IMR-90 (cell line): ENCODE measurements around the gene ME2. TPM values are rescaled to one million over a fixed set of nuclear protein-coding genes. Genes with fewer than 3 reads are reported as not detected.

Experiments used
- ATAC-seq: fragments of 200-7000 bp; cut with Tn5 transposase; 2 replicates; pipeline ENCODE4 v1.9.1; 2020; ENCODE audit warnings: low read depth, mild to moderate bottlenecking, moderate library complexity
- BruUV-seq: library from RNA; stranded (reverse); fragments of 400-500 nt; replicated peaks from 2 replicates; lab custom pipeline; 2021; lab: Mats Ljungman, UMichigan
- CTCF ChIA-PET: fragments of 300-600 bp; formaldehyde crosslinking; extraction: SDS; loops from one replicate; lab custom pipeline; 2021; ENCODE audit warnings: antibody characterized with exemption; lab: Yijun Ruan, JAX
- POLR2A ChIA-PET: fragments of 300-600 bp; sonication (Branson Sonifier 250); formaldehyde crosslinking; loops from one replicate; lab custom pipeline; 2022; ENCODE audit warnings: antibody characterized with exemption; ENCODE audit not compliant: unreplicated experiment; lab: Charles Lee
- DNase-seq: peaks from one replicate; pipeline ENCODE4 v3.0.0; 2013
- H2AFZ ChIP-seq: replicated peaks from 2 replicates; pipeline ENCODE3; 2013; ENCODE audit warnings: low read length, mild to moderate bottlenecking; ENCODE audit not compliant: poor library complexity
- H2AK5ac ChIP-seq: 2 replicates; pipeline ENCODE4 v1.6.1; 2013; ENCODE audit warnings: low read depth, low read length, inconsistent platforms
- H2AK9ac ChIP-seq: replicated peaks from 2 replicates; pipeline ENCODE3; 2013; ENCODE audit warnings: mild to moderate bottlenecking, low read depth, low read length, moderate library complexity; ENCODE audit not compliant: poor library complexity
- H2BK120ac ChIP-seq: 2 replicates; pipeline ENCODE4 v1.6.1; 2013; ENCODE audit warnings: low read depth, low read length, inconsistent platforms
- H2BK15ac ChIP-seq: 3 replicates; pipeline ENCODE4 v1.6.1; 2013; ENCODE audit warnings: low read depth, low read length, inconsistent platforms
- H2BK20ac ChIP-seq: 2 replicates; pipeline ENCODE4 v1.6.1; 2013; ENCODE audit warnings: low read depth, mild to moderate bottlenecking, inconsistent platforms, low read length, moderate library complexity
- H2BK5ac ChIP-seq: 2 replicates; pipeline ENCODE4 v1.6.1; 2013; ENCODE audit warnings: mild to moderate bottlenecking, low read depth, low read length, inconsistent platforms; ENCODE audit not compliant: poor library complexity, severe bottlenecking
- H3K14ac ChIP-seq: replicated peaks from 2 replicates; pipeline ENCODE4 v1.6.1; 2013; ENCODE audit warnings: low read depth, low read length, inconsistent platforms
- H3K18ac ChIP-seq: 2 replicates; pipeline ENCODE4 v1.6.1; 2013; ENCODE audit warnings: low read depth, low read length, control low read depth
- H3K23ac ChIP-seq: 2 replicates; pipeline ENCODE4 v1.6.1; 2013; ENCODE audit warnings: low read depth, low read length, inconsistent platforms
- H3K27ac ChIP-seq: 2 replicates; pipeline ENCODE4 v1.5.1; 2013; ENCODE audit warnings: mild to moderate bottlenecking, control low read depth, low read length; ENCODE audit not compliant: insufficient read depth
- H3K27me3 ChIP-seq: 2 replicates; pipeline ENCODE4 v1.6.1; 2013; ENCODE audit warnings: low read length; ENCODE audit not compliant: control insufficient read depth, insufficient read depth
- H3K36me3 ChIP-seq: 2 replicates; pipeline ENCODE4 v1.6.1; 2013; ENCODE audit warnings: low read length, mixed read lengths; ENCODE audit not compliant: control insufficient read depth, insufficient read depth
- H3K4ac ChIP-seq: 2 replicates; pipeline ENCODE4 v1.6.1; 2013; ENCODE audit warnings: low read depth, low read length, inconsistent platforms
- H3K4me1 ChIP-seq: 2 replicates; pipeline ENCODE4 v1.6.1; 2013; ENCODE audit warnings: low read length, mixed read lengths; ENCODE audit not compliant: control insufficient read depth, insufficient read depth
- H3K4me2 ChIP-seq: 2 replicates; pipeline ENCODE4 v1.6.1; 2013; ENCODE audit warnings: low read depth, mild to moderate bottlenecking, control low read depth, low read length, moderate library complexity
- H3K4me3 ChIP-seq: 2 replicates; pipeline ENCODE4 v1.5.1; 2013; ENCODE audit warnings: low read depth, mild to moderate bottlenecking, control low read depth, low read length, moderate library complexity; ENCODE audit not compliant: insufficient read depth
- H3K56ac ChIP-seq: 2 replicates; pipeline ENCODE4 v1.6.1; 2013; ENCODE audit warnings: low read length, inconsistent platforms; ENCODE audit not compliant: insufficient read depth; ENCODE audit errors: extremely low read depth
- H3K79me1 ChIP-seq, 2 experiments: 2 replicates each; pipeline ENCODE4 v1.6.1; 2013; ENCODE audit warnings: low read length in 2 of 2, inconsistent platforms in 1 of 2, low read depth in 1 of 2
- H3K9ac ChIP-seq: 2 replicates; pipeline ENCODE4 v1.6.1; 2013; ENCODE audit warnings: low read depth, low read length, control low read depth
- H3K9me1 ChIP-seq: 2 replicates; pipeline ENCODE4 v1.6.1; 2013; ENCODE audit warnings: low read length, inconsistent platforms; ENCODE audit not compliant: insufficient read depth
- H3K9me3 ChIP-seq: 2 replicates; pipeline ENCODE4 v1.6.1; 2013; ENCODE audit warnings: low read length; ENCODE audit not compliant: control insufficient read depth, insufficient read depth
- H4K20me1 ChIP-seq: 2 replicates; pipeline ENCODE4 v1.6.1; 2013; ENCODE audit warnings: low read length, inconsistent platforms; ENCODE audit not compliant: insufficient read depth
- H4K5ac ChIP-seq: 2 replicates; pipeline ENCODE4 v1.6.1; 2013; ENCODE audit warnings: mild to moderate bottlenecking, low read depth, low read length, control low read depth
- H4K8ac ChIP-seq, 2 experiments: 2 replicates each; pipeline ENCODE4 v1.6.1; 2013; ENCODE audit warnings: low read depth in 2 of 2, low read length in 2 of 2, control low read depth in 1 of 2, inconsistent platforms in 1 of 2
- H4K91ac ChIP-seq: 2 replicates; pipeline ENCODE4 v1.6.1; 2013; ENCODE audit warnings: low read depth, low read length, inconsistent platforms; ENCODE audit not compliant: insufficient read depth
- BHLHE40 ChIP-seq: fragments of 150-350 bp; IDR thresholded peaks from 2 replicates; pipeline ENCODE4 v1.6.1; 2016; ENCODE audit warnings: mild to moderate bottlenecking, low read depth, low read length
- CEBPB ChIP-seq: IDR thresholded peaks from 2 replicates; pipeline ENCODE4 v1.6.1; 2012; ENCODE audit warnings: low read depth, low read length, improper control_type of control experiment
- CHD1 ChIP-seq: IDR thresholded peaks from 2 replicates; pipeline ENCODE4 v1.6.1; 2012; ENCODE audit warnings: low read depth, low read length, improper control_type of control experiment
- FOS ChIP-seq: fragments of 150-350 bp; IDR thresholded peaks from 2 replicates; pipeline ENCODE4 v1.6.1; 2016; ENCODE audit warnings: low read depth, low read length
- MAFK ChIP-seq: IDR thresholded peaks from 2 replicates; pipeline ENCODE4 v1.6.1; 2012; ENCODE audit warnings: low read depth, low read length, improper control_type of control experiment
- MAZ ChIP-seq: IDR thresholded peaks from 2 replicates; pipeline ENCODE4 v1.6.1; 2012; ENCODE audit warnings: low read depth, mild to moderate bottlenecking, low read length, improper control_type of control experiment, moderate library complexity, borderline replicate concordance
- MXI1 ChIP-seq: IDR thresholded peaks from 2 replicates; pipeline ENCODE4 v1.6.1; 2012; ENCODE audit warnings: low read depth, mild to moderate bottlenecking, low read length, moderate library complexity, borderline replicate concordance
- NFE2L2 ChIP-seq: fragments of 150-350 bp; IDR thresholded peaks from 2 replicates; pipeline ENCODE4 v1.6.1; 2016; ENCODE audit warnings: low read depth, mild to moderate bottlenecking, low read length
- POLR2A ChIP-seq: IDR thresholded peaks from 2 replicates; pipeline ENCODE4 v1.6.1; 2012; ENCODE audit warnings: mild to moderate bottlenecking, low read depth, low read length
- RAD21 ChIP-seq: IDR thresholded peaks from 2 replicates; pipeline ENCODE4 v1.6.1; 2012; ENCODE audit warnings: low read length, improper control_type of control experiment
- RCOR1 ChIP-seq: IDR thresholded peaks from 2 replicates; pipeline ENCODE4 v1.6.1; 2012; ENCODE audit warnings: mild to moderate bottlenecking, low read length, improper control_type of control experiment; ENCODE audit not compliant: insufficient replicate concordance
- RFX5 ChIP-seq: IDR thresholded peaks from 2 replicates; pipeline ENCODE4 v1.8.0; 2012; ENCODE audit warnings: low read depth, mild to moderate bottlenecking, low read length, moderate library complexity
- SMC3 ChIP-seq: fragments of 150-350 bp; IDR thresholded peaks from 2 replicates; pipeline ENCODE4 v1.6.1; 2016; ENCODE audit warnings: low read depth, mild to moderate bottlenecking, antibody characterized with exemption, low read length, moderate library complexity
- WGBS, 2 experiments: methylation state at CpG; one replicate each; pipeline versions ENCODE4 v1.1.5 to v1.1.7; 2013; ENCODE audit warnings: missing lambda C conversion rate in 2 of 2; ENCODE audit not compliant: insufficient read length in 1 of 2; ENCODE audit errors: extremely low coverage in 2 of 2; 5-methylcytosine and 5-hydroxymethylcytosine counted together
- dilution Hi-C: fragments of 300-500 bp; cut with HindIII; formaldehyde crosslinking; loops from one replicate; pipeline ENCODE4 v1.14.3; 2018; ENCODE audit warnings: low sequenced_read_pairs; ENCODE audit not compliant: unreplicated experiment
- in situ Hi-C: fragments of 300-500 bp; cut with MboI; formaldehyde crosslinking; loops from 3 replicates; pipeline ENCODE4 v1.14.3; 2019; ENCODE audit warnings: low sequenced_read_pairs, inconsistent platforms, mixed read lengths
- intact Hi-C: fragments of 100-400 bp; cut with micrococcal nuclease; formaldehyde crosslinking; loops from 2 replicates; pipeline ENCODE4 v1.10.0; 2022
- polyA plus RNA-seq, 3 experiments: library from polyadenylated mRNA; depleted of rRNA; stranded (reverse); fragments of >200 nt; gene quantifications; 2 replicates each; pipeline ENCODE4 v1.2.3, GENCODE V29; 2012; ENCODE audit warnings: low replicate concordance in 1 of 3
- total RNA-seq: library from RNA; depleted of rRNA; stranded (reverse); fragments of >200 nt; gene quantifications from 2 replicates; pipeline ENCODE4 v1.2.3, GENCODE V29; 2012
- TF ChIP-seq, protein P1 (sequence below): fragments of 150-350 bp; IDR thresholded peaks from 2 replicates; pipeline ENCODE4 v1.6.1; 2017; ENCODE audit warnings: mild to moderate bottlenecking, antibody characterized with exemption, low read length, low read depth
- TF ChIP-seq, protein P2 (sequence below): conservative IDR thresholded peaks from 2 replicates; pipeline ENCODE4 v1.5.1; 2012; ENCODE audit warnings: mild to moderate bottlenecking, low read depth, low read length, improper control_type of control experiment
- TF ChIP-seq, protein P3 (sequence below): fragments of 150-350 bp; IDR thresholded peaks from 2 replicates; pipeline ENCODE4 v1.6.1; 2016; ENCODE audit warnings: low read depth, mild to moderate bottlenecking, low read length, moderate library complexity, borderline replicate concordance

ME2 gene
- total and polyA plus RNA-seq, 2 of the 4 experiments (the other 2 are of a cell fraction): 29.7 to 32.6 TPM

DNA sequence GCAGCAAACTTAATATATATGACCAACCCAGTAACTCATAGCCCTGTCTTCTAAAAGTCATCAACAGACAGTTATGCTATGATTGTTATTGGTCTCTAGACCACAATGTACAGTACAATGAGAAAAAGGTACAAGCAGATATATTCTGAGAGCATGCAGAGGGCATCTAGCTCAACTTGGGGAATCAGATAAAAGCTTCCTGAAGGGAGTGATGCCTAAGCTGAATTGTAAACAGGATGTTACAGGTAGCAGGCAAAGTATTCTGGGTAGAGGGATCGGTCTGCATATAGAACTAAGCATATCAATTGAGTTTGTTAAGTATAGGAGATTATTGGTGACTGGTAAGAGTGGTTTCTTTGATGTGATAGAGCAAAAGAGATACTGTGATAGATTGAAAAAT lies 30.3 kb downstream of the ME2 start:
- no peaks in the 10 kb centered on the region for H4K20me1 ChIP-seq
- dilution Hi-C loops: no loop called here
- peaks cover 5% of the 10 kb centered on the region for H3K36me3 ChIP-seq
- H3K56ac ChIP-seq: no peak overlapping the region
- no peak overlapping the region for H3K23ac ChIP-seq
- TF ChIP-seq POLR2A (no peak), RAD21 (no peak), MAZ (no peak), FOS (no peak), BHLHE40 (no peak), RFX5 (no peak), MXI1 (no peak), NFE2L2 (no peak), CEBPB (no peak), SMC3 (no peak), CHD1 (no peak), MAFK (no peak), RCOR1 (no peak)
- TF ChIP-seq, protein P1, sequence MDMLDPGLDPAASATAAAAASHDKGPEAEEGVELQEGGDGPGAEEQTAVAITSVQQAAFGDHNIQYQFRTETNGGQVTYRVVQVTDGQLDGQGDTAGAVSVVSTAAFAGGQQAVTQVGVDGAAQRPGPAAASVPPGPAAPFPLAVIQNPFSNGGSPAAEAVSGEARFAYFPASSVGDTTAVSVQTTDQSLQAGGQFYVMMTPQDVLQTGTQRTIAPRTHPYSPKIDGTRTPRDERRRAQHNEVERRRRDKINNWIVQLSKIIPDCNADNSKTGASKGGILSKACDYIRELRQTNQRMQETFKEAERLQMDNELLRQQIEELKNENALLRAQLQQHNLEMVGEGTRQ: no peak
- TF ChIP-seq, protein P2, sequence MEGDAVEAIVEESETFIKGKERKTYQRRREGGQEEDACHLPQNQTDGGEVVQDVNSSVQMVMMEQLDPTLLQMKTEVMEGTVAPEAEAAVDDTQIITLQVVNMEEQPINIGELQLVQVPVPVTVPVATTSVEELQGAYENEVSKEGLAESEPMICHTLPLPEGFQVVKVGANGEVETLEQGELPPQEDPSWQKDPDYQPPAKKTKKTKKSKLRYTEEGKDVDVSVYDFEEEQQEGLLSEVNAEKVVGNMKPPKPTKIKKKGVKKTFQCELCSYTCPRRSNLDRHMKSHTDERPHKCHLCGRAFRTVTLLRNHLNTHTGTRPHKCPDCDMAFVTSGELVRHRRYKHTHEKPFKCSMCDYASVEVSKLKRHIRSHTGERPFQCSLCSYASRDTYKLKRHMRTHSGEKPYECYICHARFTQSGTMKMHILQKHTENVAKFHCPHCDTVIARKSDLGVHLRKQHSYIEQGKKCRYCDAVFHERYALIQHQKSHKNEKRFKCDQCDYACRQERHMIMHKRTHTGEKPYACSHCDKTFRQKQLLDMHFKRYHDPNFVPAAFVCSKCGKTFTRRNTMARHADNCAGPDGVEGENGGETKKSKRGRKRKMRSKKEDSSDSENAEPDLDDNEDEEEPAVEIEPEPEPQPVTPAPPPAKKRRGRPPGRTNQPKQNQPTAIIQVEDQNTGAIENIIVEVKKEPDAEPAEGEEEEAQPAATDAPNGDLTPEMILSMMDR: no peak
- TF ChIP-seq, protein P3, sequence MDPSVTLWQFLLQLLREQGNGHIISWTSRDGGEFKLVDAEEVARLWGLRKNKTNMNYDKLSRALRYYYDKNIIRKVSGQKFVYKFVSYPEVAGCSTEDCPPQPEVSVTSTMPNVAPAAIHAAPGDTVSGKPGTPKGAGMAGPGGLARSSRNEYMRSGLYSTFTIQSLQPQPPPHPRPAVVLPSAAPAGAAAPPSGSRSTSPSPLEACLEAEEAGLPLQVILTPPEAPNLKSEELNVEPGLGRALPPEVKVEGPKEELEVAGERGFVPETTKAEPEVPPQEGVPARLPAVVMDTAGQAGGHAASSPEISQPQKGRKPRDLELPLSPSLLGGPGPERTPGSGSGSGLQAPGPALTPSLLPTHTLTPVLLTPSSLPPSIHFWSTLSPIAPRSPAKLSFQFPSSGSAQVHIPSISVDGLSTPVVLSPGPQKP: no peak
- intact Hi-C loops: no loop called here
- no peak overlapping the region for H4K91ac ChIP-seq
- H2AFZ ChIP-seq: no peak overlapping the region
- BruUV-seq: no TSS peak
- no peak overlapping the region for H3K4ac ChIP-seq
- ChIA-PET CTCF (interaction anchor here (0.6 kb wide), 1 partner anchor 32 kb away, joined by 3 read pairs; no protein-coding TSS in a partner anchor), POLR2A (no interaction called here)
- no peak overlapping the region for H3K4me3 ChIP-seq
- H3K27ac ChIP-seq: no peak overlapping the region
- no CpG with 5 or more reads among the region's 1 CpG for WGBS, 2 experiments
- no peak overlapping the region for H3K14ac ChIP-seq
- H3K9me1 ChIP-seq: no peaks in the 10 kb centered on the region
- H2BK20ac ChIP-seq: no peak overlapping the region
- no peaks in the 10 kb centered on the region for H3K4me1 ChIP-seq
- H4K5ac ChIP-seq: no peak overlapping the region
- no peak overlapping the region for H2AK5ac ChIP-seq
- H3K27me3 ChIP-seq: no peaks in the 10 kb centered on the region
- no peak overlapping the region for H3K4me2 ChIP-seq
- no peak overlapping the region for H3K9ac ChIP-seq
- DNase-seq (no peak), ATAC-seq (no peak)
- H4K8ac ChIP-seq: no peak overlapping the region
- H2BK15ac ChIP-seq: no peak overlapping the region
- H2BK120ac ChIP-seq: no peak overlapping the region
- no peak overlapping the region for H2BK5ac ChIP-seq
- H3K9me3 ChIP-seq: no peaks in the 10 kb centered on the region
- in situ Hi-C loops: no loop called here
- H2AK9ac ChIP-seq: no peak overlapping the region
- no peak overlapping the region for H3K18ac ChIP-seq
- peaks cover 6% of the 10 kb centered on the region in 2 experiments; a peak in 1 of 4 replicates for H3K79me1 ChIP-seq
